Endothelial cell of umbilical vein (primary cell): ENCODE data around the gene AQP1. TPM values are rescaled to one million over a fixed set of nuclear protein-coding genes. Genes with fewer than 3 reads are reported as not detected.

Source experiments
- BruUV-seq: library from RNA; stranded (reverse); fragments of 400-500 nt; replicated peaks from 2 replicates; lab custom pipeline; 2021; lab: Mats Ljungman, UMichigan
- CTCF ChIA-PET: fragments of 300-600, 350-600 bp; sonication (Branson Sonifier 250); formaldehyde crosslinking; loops from one replicate; lab custom pipeline; 2021; ENCODE audit warnings: antibody characterized with exemption, inconsistent platforms; lab: Charles Lee
- POLR2A ChIA-PET: fragments of 300-600, 350-600 bp; sonication (Branson Sonifier 250); formaldehyde crosslinking; loops from one replicate; lab custom pipeline; 2021; ENCODE audit warnings: antibody characterized with exemption, inconsistent platforms; lab: Charles Lee
- DNase-seq: peaks from one replicate; pipeline ENCODE4 v3.0.0-alpha.2; 2011; ENCODE audit warnings: low read depth, low spot score
- FAIRE-seq: peaks from 2 replicates; lab custom pipeline; 2011; peaks lifted over from hg19 to GRCh38; lab: Jason Lieb, UNC
- H2AFZ ChIP-seq: 2 replicates; pipeline ENCODE4 v1.6.0; 2012; ENCODE audit warnings: low read depth, low read length, control low read depth, inconsistent platforms
- H3K27ac ChIP-seq: 2 replicates; pipeline ENCODE4 v1.5.1; 2011; ENCODE audit warnings: low read depth, mild to moderate bottlenecking, control low read depth, low read length, moderate library complexity; ENCODE audit not compliant: insufficient read depth
- H3K27me3 ChIP-seq, 2 experiments: 2 replicates each; pipeline versions ENCODE4 v1.6.0 to v1.6.1; 2011; ENCODE audit warnings: low read length in 2 of 2, mixed read lengths in 1 of 2; ENCODE audit not compliant: control insufficient read depth in 2 of 2, insufficient read depth in 2 of 2
- H3K36me3 ChIP-seq, 2 experiments: 2 replicates in 1 of 2; 3 replicates in 1 of 2; pipeline ENCODE4 v1.5.1; 2011; ENCODE audit warnings: low read length in 2 of 2, mild to moderate bottlenecking in 1 of 2, moderate library complexity in 1 of 2; ENCODE audit not compliant: control insufficient read depth in 2 of 2, insufficient read depth in 2 of 2; ENCODE audit errors: extremely low read depth in 1 of 2
- H3K4me1 ChIP-seq: 3 replicates; pipeline ENCODE4 v1.5.1; 2011; ENCODE audit warnings: mild to moderate bottlenecking, low read length; ENCODE audit not compliant: control insufficient read depth, insufficient read depth; ENCODE audit errors: extremely low read depth
- H3K4me2 ChIP-seq: 2 replicates; pipeline ENCODE4 v1.6.1; 2011; ENCODE audit warnings: low read length, control low read depth, mixed read lengths; ENCODE audit not compliant: insufficient read depth
- H3K4me3 ChIP-seq, 3 experiments: fragments of 200-600 bp in 1 of 3; sonication (generic), shearing (Covaris generic) in 1 of 3; replicated peaks in 1 of 3; 2 replicates each; pipeline ENCODE4 v1.5.1; 2011 to 2016; ENCODE audit warnings: control low read depth in 3 of 3, low read length in 3 of 3, mild to moderate bottlenecking in 2 of 3, inconsistent platforms in 1 of 3, low read depth in 1 of 3, moderate library complexity in 1 of 3; ENCODE audit not compliant: insufficient read depth in 1 of 3
- H3K79me2 ChIP-seq: 2 replicates; pipeline ENCODE4 v1.6.0; 2012; ENCODE audit warnings: low read length, inconsistent platforms; ENCODE audit not compliant: control insufficient read depth, insufficient read depth
- H3K9ac ChIP-seq: replicated peaks from 2 replicates; pipeline ENCODE3; 2011; ENCODE audit warnings: low read length, control low read depth; ENCODE audit not compliant: insufficient read depth; ENCODE audit errors: extremely low read depth
- H3K9me1 ChIP-seq: replicated peaks from 3 replicates; pipeline ENCODE4 v1.6.0; 2011; ENCODE audit warnings: mild to moderate bottlenecking, low read length; ENCODE audit not compliant: control insufficient read depth, insufficient read depth; ENCODE audit errors: extremely low read depth
- H3K9me3 ChIP-seq: replicated peaks from 2 replicates; pipeline ENCODE4 v1.5.1; 2012; ENCODE audit warnings: low read length, inconsistent platforms; ENCODE audit not compliant: control insufficient read depth, insufficient read depth
- H4K20me1 ChIP-seq: replicated peaks from 2 replicates; pipeline ENCODE3; 2011; ENCODE audit warnings: mild to moderate bottlenecking, low read length; ENCODE audit not compliant: control insufficient read depth, insufficient read depth; ENCODE audit errors: extremely low read depth
- EZH2 ChIP-seq: IDR thresholded peaks from 2 replicates; pipeline ENCODE4 v1.6.1; 2012; ENCODE audit warnings: borderline replicate concordance, low read depth, mild to moderate bottlenecking, moderate library complexity, low read length, inconsistent platforms; ENCODE audit not compliant: severe bottlenecking
- FOS ChIP-seq: IDR thresholded peaks from 2 replicates; pipeline ENCODE4 v1.6.1; 2011; ENCODE audit warnings: mild to moderate bottlenecking, low read length, moderate library complexity, borderline replicate concordance; ENCODE audit not compliant: insufficient read depth
- GATA2 ChIP-seq: IDR thresholded peaks from 2 replicates; pipeline ENCODE4 v1.7.0; 2011; ENCODE audit warnings: low read depth, mild to moderate bottlenecking, moderate library complexity, mixed read lengths, low read length; ENCODE audit not compliant: insufficient read length, insufficient read depth
- JUN ChIP-seq: IDR thresholded peaks from 2 replicates; pipeline ENCODE4 v1.6.1; 2011; ENCODE audit warnings: borderline replicate concordance, low read depth; ENCODE audit not compliant: insufficient read length, insufficient read depth
- POLR2AphosphoS5 ChIP-seq: IDR thresholded peaks from 2 replicates; pipeline ENCODE4 v1.6.1; 2012; ENCODE audit warnings: low read depth, mild to moderate bottlenecking, control low read depth, low read length, moderate library complexity; ENCODE audit not compliant: insufficient read depth
- dilution Hi-C: fragments of 300-500 bp; cut with MboI; formaldehyde crosslinking; loops from one replicate; pipeline ENCODE4 v1.15.0; 2019; ENCODE audit warnings: low sequenced_read_pairs; ENCODE audit not compliant: extremely low pct_ligation_motif_present
- intact Hi-C: fragments of 100-400 bp; cut with micrococcal nuclease; formaldehyde crosslinking; loops from one replicate; pipeline ENCODE4 v1.10.0; 2022
- polyA plus RNA-seq, 4 experiments: library from polyadenylated mRNA; depleted of rRNA in 3 of 4; stranded (reverse) in 3 of 4; unstranded in 1 of 4; fragments of >200 nt; gene quantifications; 2 replicates each; pipeline versions ENCODE4 v1.2.1 to v1.2.3, GENCODE V29; 2011 to 2012; ENCODE audit warnings: missing spikeins in 1 of 4
- total RNA-seq: library from RNA; stranded (reverse); gene quantifications from 2 replicates; pipeline ENCODE4 v1.2.3, GENCODE V29; 2021

AQP1 gene
- total and polyA plus RNA-seq, 2 donors (not counting 3 experiments of a cell fraction or from before 2014, with no cell fraction given): 11.7 to 15.9 TPM

- DNase-seq (no peak), FAIRE-seq (no peak)
- no peak for TF ChIP-seq GATA2
- no peaks in the 10 kb centered on the region for H4K20me1 ChIP-seq
- H3K79me2 ChIP-seq: no peaks in the 10 kb centered on the region
- CTCF ChIA-PET: interaction anchor here (0.7 to 4.6 kb wide), 4 partner anchors 15 to 166 kb away, joined by 3 to 22 read pairs (median 12); no protein-coding TSS in a partner anchor
- no peak overlapping the region for H3K27ac ChIP-seq
- H3K4me3 ChIP-seq: no peak overlapping the region
- H3K9me1 ChIP-seq: no peaks in the 10 kb centered on the region
- H3K4me2 ChIP-seq: no peak overlapping the region
- H3K4me1 ChIP-seq: no peaks in the 10 kb centered on the region
- dilution Hi-C loops (no loop called here), intact Hi-C loops (no loop called here)
- POLR2A ChIA-PET: no interaction called here
- H3K9ac ChIP-seq: no peak overlapping the region
- no peaks in the 10 kb centered on the region for H3K36me3 ChIP-seq
- BruUV-seq: no TSS peak
- H3K9me3 ChIP-seq: no peaks in the 10 kb centered on the region
- H2AFZ ChIP-seq: no peak overlapping the region
- H3K27me3 ChIP-seq: peaks cover 16 to 26% of the 10 kb centered on the region in 2 experiments
These were observed 56.6 kb downstream of the AQP1 start for GRCh38 chr7:30968294-30968693.

GRCh38 chr7:30968747-30969603 is 57.3 kb downstream of the AQP1 start:
- Histone ChIP-seq H3K27ac (no peak overlapping the region), H3K4me1 (no peaks in the 10 kb centered on the region), H3K9me1 (no peaks in the 10 kb centered on the region), H3K4me2 (no peak overlapping the region), H3K9ac (no peak overlapping the region), H3K27me3 (peaks cover 19 to 31% of the 10 kb centered on the region in 2 experiments), H4K20me1 (no peaks in the 10 kb centered on the region), H3K9me3 (no peaks in the 10 kb centered on the region), H2AFZ (no peak overlapping the region), H3K79me2 (no peaks in the 10 kb centered on the region), H3K4me3 (no peak overlapping the region), H3K36me3 (no peaks in the 10 kb centered on the region)
- ChIA-PET POLR2A (no interaction called here), CTCF (interaction anchor here (0.7 to 4.6 kb wide), 4 partner anchors 15 to 165 kb away, joined by 3 to 22 read pairs (median 12); no protein-coding TSS in a partner anchor)
- TF ChIP-seq FOS: no peak
- TF ChIP-seq EZH2: no peak
- TF ChIP-seq JUN: no peak
- no peak for TF ChIP-seq POLR2AphosphoS5
- DNase-seq: no peak
- no peak for FAIRE-seq
- intact Hi-C loops (no loop called here), dilution Hi-C loops (no loop called here)
- no TSS peak for BruUV-seq
